Nephron (organoid): Measurements from ENCODE around the gene SECISBP2L.

Experiments used
- H3K27ac Mint-ChIP-seq, 3 experiments: 2 replicates each; pipeline ENCODE4 v1.8.0; 2020; ENCODE audit warnings: mixed read lengths in 3 of 3, mild to moderate bottlenecking in 2 of 3, moderate library complexity in 1 of 3
- H3K27me3 Mint-ChIP-seq: 2 replicates; pipeline ENCODE4 v1.8.0; 2021; ENCODE audit warnings: low read depth, mild to moderate bottlenecking, moderate library complexity, mixed read lengths
- H3K36me3 Mint-ChIP-seq: 2 replicates; pipeline ENCODE4 v1.8.0; 2020; ENCODE audit warnings: low read depth, mixed read lengths
- H3K4me1 Mint-ChIP-seq: 2 replicates; pipeline ENCODE4 v1.8.0; 2020; ENCODE audit warnings: mixed read lengths
- H3K4me3 Mint-ChIP-seq, 3 experiments: 2 replicates each; pipeline ENCODE4 v1.8.0; 2020; ENCODE audit warnings: mild to moderate bottlenecking in 3 of 3, mixed read lengths in 3 of 3, moderate library complexity in 2 of 3
- H3K9me3 Mint-ChIP-seq: 2 replicates; pipeline ENCODE4 v1.8.0; 2020; ENCODE audit warnings: mixed read lengths
- TF ChIP-seq, protein P1 (sequence below), 3 experiments: fragments of 200-600 bp; sonication (generic); IDR thresholded peaks; one replicate each; pipeline ENCODE4 v1.5.0; 2021; ENCODE audit warnings: antibody characterized with exemption in 3 of 3; ENCODE audit not compliant: unreplicated experiment in 3 of 3

The SECISBP2L gene

GRCh38 chr15:49032601-49033145, 13.6 kb downstream of the SECISBP2L start:
- Mint-ChIP-seq H3K9me3 (no peaks in the 10 kb centered on the region), H3K27ac (no peak overlapping the region), H3K27me3 (no peaks in the 10 kb centered on the region), H3K36me3 (peaks cover 43% of the 10 kb centered on the region), H3K4me3 (no peak overlapping the region), H3K4me1 (peaks cover 9% of the 10 kb centered on the region)
- TF ChIP-seq, protein P1, sequence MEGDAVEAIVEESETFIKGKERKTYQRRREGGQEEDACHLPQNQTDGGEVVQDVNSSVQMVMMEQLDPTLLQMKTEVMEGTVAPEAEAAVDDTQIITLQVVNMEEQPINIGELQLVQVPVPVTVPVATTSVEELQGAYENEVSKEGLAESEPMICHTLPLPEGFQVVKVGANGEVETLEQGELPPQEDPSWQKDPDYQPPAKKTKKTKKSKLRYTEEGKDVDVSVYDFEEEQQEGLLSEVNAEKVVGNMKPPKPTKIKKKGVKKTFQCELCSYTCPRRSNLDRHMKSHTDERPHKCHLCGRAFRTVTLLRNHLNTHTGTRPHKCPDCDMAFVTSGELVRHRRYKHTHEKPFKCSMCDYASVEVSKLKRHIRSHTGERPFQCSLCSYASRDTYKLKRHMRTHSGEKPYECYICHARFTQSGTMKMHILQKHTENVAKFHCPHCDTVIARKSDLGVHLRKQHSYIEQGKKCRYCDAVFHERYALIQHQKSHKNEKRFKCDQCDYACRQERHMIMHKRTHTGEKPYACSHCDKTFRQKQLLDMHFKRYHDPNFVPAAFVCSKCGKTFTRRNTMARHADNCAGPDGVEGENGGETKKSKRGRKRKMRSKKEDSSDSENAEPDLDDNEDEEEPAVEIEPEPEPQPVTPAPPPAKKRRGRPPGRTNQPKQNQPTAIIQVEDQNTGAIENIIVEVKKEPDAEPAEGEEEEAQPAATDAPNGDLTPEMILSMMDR (IDR thresholded peaks at IDR 0.05; ENCODE audit: unreplicated experiment in 3 of 3): no peak

DNA sequence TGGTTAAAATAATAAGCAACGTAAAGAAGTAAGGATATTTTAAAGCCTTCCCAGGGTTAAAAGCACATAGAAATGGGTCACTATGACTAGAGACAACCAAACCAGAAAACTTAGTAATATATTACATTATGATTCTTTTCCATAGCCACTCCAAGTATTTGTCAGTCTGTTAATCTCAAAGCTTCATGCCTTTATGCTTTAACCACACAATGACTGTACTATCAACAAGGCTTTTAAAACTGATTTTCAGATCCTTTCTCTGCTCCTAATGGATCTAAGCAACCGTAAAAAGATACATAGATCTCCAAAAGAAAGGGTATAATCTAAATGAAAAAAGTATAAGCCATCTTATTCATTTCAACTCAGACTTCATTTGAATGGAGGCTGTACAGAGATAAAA, 14.4 kb downstream of the SECISBP2L start:
- Mint-ChIP-seq H3K27me3 (no peaks in the 10 kb centered on the region), H3K4me3 (no peak overlapping the region), H3K36me3 (peaks cover 50% of the 10 kb centered on the region), H3K27ac (no peak overlapping the region), H3K9me3 (no peaks in the 10 kb centered on the region), H3K4me1 (peaks cover 7% of the 10 kb centered on the region)
- TF ChIP-seq, protein P1 (IDR thresholded peaks at IDR 0.05; ENCODE audit: unreplicated experiment in 3 of 3): no peak

DNA sequence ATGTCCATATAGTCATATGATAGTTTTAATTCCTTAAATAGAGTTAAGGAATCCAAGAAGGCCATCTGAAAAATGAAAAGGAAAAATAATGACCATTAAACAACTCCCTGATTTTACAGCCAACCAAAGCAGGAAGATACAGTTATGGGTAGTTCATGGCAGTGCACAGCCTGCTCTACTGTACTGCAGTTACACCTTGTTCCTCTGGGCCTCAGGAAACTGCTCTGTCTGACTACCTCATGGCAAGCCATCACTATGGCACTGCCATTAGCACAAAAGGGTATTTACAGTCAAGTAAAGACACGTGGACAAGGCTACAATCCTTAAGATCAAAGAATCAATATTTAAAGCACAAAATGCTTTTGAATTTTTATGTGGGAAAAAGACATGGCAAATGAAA, 19.5 kb downstream of the SECISBP2L start:
- TF ChIP-seq, protein P1 (IDR thresholded peaks at IDR 0.05; ENCODE audit: unreplicated experiment in 3 of 3): no peak

DNA sequence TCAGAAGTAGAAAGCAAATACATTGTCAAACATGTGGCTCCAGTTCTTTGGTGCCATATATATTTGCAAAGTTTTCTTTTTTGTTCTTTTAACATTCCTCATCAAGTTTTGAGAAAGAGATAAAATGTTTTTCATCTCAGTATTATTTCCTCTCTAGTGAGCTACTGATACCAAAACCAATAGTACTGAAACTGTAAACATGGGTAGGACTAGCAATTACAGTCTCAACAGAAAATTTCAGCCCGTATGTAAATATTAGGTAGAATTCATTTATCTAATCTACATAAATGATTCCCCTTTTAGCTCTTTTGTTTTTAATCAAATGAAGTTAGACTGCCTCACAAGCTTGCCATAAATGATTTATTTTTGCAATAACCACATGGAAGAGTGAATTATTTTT, 21.4 kb downstream of the SECISBP2L start:
- TF ChIP-seq, protein P1 (IDR thresholded peaks at IDR 0.05; ENCODE audit: unreplicated experiment in 3 of 3): no peak
- no peak overlapping the region for H3K27ac Mint-ChIP-seq

More for the DNA sequence above, 19.5 kb downstream of the SECISBP2L start:
- Mint-ChIP-seq H3K36me3 (peaks cover 68% of the 10 kb centered on the region), H3K9me3 (no peaks in the 10 kb centered on the region), H3K4me1 (no peaks in the 10 kb centered on the region), H3K4me3 (no peak overlapping the region), H3K27ac (no peak overlapping the region), H3K27me3 (no peaks in the 10 kb centered on the region)

GRCh38 chr15:49023354-49023753, 22.9 kb downstream of the SECISBP2L start:
- H3K36me3 Mint-ChIP-seq: peaks cover 73% of the 10 kb centered on the region
- H3K27ac Mint-ChIP-seq: no peak overlapping the region
- TF ChIP-seq, protein P1 (IDR thresholded peaks at IDR 0.05; ENCODE audit: unreplicated experiment in 3 of 3): no peak
- H3K9me3 Mint-ChIP-seq: no peaks in the 10 kb centered on the region
- H3K4me3 Mint-ChIP-seq: no peak overlapping the region
- H3K27me3 Mint-ChIP-seq: no peaks in the 10 kb centered on the region
- no peaks in the 10 kb centered on the region for H3K4me1 Mint-ChIP-seq

More for the DNA sequence above, 21.4 kb downstream of the SECISBP2L start:
- Mint-ChIP-seq H3K27me3 (no peaks in the 10 kb centered on the region), H3K36me3 (peaks cover 74% of the 10 kb centered on the region), H3K9me3 (no peaks in the 10 kb centered on the region), H3K4me3 (no peak overlapping the region), H3K4me1 (no peaks in the 10 kb centered on the region)

GRCh38 chr15:49015896-49016295, 30.4 kb downstream of the SECISBP2L start:
- Mint-ChIP-seq H3K9me3 (no peaks in the 10 kb centered on the region), H3K4me3 (no peak overlapping the region), H3K36me3 (peaks cover 68% of the 10 kb centered on the region), H3K4me1 (no peaks in the 10 kb centered on the region), H3K27ac (peak overlapping the region in 1 of 3 experiments; percentile 17), H3K27me3 (no peaks in the 10 kb centered on the region)
- TF ChIP-seq, protein P1 (IDR thresholded peaks at IDR 0.05; ENCODE audit: unreplicated experiment in 3 of 3): no peak
